ENCODE data around the gene NID2.

NID2 gene, protein sequence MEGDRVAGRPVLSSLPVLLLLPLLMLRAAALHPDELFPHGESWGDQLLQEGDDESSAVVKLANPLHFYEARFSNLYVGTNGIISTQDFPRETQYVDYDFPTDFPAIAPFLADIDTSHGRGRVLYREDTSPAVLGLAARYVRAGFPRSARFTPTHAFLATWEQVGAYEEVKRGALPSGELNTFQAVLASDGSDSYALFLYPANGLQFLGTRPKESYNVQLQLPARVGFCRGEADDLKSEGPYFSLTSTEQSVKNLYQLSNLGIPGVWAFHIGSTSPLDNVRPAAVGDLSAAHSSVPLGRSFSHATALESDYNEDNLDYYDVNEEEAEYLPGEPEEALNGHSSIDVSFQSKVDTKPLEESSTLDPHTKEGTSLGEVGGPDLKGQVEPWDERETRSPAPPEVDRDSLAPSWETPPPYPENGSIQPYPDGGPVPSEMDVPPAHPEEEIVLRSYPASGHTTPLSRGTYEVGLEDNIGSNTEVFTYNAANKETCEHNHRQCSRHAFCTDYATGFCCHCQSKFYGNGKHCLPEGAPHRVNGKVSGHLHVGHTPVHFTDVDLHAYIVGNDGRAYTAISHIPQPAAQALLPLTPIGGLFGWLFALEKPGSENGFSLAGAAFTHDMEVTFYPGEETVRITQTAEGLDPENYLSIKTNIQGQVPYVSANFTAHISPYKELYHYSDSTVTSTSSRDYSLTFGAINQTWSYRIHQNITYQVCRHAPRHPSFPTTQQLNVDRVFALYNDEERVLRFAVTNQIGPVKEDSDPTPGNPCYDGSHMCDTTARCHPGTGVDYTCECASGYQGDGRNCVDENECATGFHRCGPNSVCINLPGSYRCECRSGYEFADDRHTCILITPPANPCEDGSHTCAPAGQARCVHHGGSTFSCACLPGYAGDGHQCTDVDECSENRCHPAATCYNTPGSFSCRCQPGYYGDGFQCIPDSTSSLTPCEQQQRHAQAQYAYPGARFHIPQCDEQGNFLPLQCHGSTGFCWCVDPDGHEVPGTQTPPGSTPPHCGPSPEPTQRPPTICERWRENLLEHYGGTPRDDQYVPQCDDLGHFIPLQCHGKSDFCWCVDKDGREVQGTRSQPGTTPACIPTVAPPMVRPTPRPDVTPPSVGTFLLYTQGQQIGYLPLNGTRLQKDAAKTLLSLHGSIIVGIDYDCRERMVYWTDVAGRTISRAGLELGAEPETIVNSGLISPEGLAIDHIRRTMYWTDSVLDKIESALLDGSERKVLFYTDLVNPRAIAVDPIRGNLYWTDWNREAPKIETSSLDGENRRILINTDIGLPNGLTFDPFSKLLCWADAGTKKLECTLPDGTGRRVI (N-terminal part only)

DNA sequence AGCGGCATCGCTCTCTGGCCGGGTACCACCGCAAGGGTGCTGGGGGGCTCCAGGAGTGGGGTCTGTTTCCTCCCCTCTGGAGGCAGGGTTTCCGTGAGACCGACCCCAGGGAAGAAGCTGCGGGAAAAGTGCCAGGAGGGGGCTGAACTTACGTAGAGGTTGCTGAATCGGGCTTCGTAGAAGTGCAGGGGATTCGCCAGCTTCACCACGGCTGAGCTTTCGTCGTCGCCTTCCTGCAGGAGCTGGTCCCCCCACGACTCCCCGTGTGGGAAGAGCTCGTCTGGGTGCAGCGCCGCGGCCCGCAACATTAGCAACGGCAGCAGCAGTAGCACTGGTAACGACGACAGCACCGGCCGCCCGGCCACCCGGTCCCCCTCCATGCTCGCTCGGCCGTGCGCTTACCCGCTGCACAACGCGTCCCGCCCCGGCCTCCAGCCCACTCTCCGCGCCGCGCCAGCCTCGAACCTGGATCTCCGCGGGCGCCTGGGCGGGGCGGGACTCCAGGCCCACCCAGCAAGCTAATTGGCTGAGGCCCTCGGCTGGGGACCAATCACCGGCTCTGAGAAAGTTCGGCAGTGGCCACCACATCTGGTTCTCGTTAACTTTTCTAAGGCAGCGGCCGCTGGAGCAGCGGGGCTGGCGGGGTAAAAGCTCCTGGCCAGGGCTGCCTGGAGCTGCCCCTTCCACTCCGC, at the start of gene NID2:
Gene NID2 (minus strand): TSS at position 445 of the 692 bp plus-strand sequence. CDS start 65 bp downstream, at position 380.
- H3K27me3 ChIP-seq (ENCODE audit: control insufficient read depth, insufficient read depth, low read length) = peaks cover 63% of the 10 kb centered on the region
- H3K9ac ChIP-seq (ENCODE audit: low read depth, low read length) = peak within 1 kb of the TSS; percentile 71
- peak within 1 kb of the TSS; percentile 87 for H3K4me3 ChIP-seq (ENCODE audit: low read depth, low read length)
- no peaks in the 10 kb centered on the region for H3K9me3 ChIP-seq (ENCODE audit: control insufficient read depth, insufficient read depth, low read length)
- no peaks in the 10 kb centered on the region for H3K36me3 ChIP-seq (ENCODE audit: control insufficient read depth, insufficient read depth, low read length)
- no peaks in the 10 kb centered on the region for H3K4me1 ChIP-seq (ENCODE audit: control insufficient read depth, insufficient read depth, low read length)

DNA sequence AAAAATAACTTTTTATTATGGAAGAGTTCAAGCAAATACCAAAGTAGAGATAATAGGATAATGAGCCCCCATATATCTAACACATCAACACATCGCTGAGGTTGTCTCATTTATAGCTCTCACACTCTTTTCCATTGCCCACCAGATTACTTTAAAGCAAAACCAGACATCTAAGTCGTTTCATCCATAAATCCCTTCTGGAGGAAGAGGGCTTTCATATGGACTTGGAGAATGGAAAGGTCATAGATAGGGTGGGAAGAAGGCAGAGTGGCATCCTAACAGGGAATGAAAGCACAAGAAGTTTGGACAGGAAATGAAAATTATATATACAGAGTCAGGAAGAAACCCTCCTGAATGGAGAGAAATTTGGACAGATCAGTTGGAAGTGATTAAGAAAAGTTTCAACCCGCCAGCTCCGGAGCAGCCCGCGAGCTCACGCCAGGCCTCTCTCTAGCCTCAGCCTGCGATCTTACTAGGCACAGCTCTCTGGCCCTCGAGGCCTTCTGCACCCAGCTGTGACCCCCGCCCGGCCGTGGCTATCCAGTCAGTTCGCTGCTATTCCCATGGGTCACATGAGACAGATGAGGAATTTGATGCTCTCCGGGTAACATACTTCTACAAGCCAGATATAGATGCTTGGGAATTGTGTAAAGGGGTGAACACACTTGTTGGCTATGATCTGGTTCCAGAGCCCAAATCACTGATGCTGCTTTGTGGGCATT, 48.4 kb upstream of the NID2 start:
- Histone ChIP-seq H3K9me3 (ENCODE audit: control insufficient read depth, insufficient read depth, low read length) (no peaks in the 10 kb centered on the region), H3K36me3 (ENCODE audit: control insufficient read depth, insufficient read depth, low read length) (no peaks in the 10 kb centered on the region), H3K9ac (ENCODE audit: low read depth, low read length) (no peak overlapping the region), H3K4me1 (ENCODE audit: control insufficient read depth, insufficient read depth, low read length) (no peaks in the 10 kb centered on the region), H3K27me3 (ENCODE audit: control insufficient read depth, insufficient read depth, low read length) (no peaks in the 10 kb centered on the region), H3K4me3 (ENCODE audit: low read depth, low read length) (no peak overlapping the region)

DNA sequence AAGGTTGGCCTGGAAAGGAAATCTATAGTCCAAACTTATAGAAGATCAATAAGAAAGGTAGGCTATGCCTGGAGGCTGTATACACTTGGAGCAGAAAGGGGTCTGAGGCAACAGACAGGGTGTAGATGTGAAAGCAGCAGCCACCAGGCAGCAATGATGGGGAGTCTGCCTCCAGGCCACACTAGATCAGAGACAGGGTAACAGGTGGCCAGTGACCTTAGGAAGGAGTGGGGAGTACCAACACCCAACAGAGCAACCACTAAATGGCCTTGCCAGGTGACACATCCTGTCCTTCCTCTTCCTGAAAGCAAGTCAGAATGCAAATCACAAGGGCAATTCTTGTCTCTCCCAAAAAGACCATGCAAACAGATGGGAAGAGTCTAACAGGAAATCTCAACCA, 46.4 kb upstream of the NID2 start:
- no peaks in the 10 kb centered on the region for H3K9me3 ChIP-seq (ENCODE audit: control insufficient read depth, insufficient read depth, low read length)
- H3K4me3 ChIP-seq (ENCODE audit: low read depth, low read length) = no peak overlapping the region
- no peaks in the 10 kb centered on the region for H3K27me3 ChIP-seq (ENCODE audit: control insufficient read depth, insufficient read depth, low read length)
- H3K4me1 ChIP-seq (ENCODE audit: control insufficient read depth, insufficient read depth, low read length) = no peaks in the 10 kb centered on the region
- no peaks in the 10 kb centered on the region for H3K36me3 ChIP-seq (ENCODE audit: control insufficient read depth, insufficient read depth, low read length)
- H3K9ac ChIP-seq (ENCODE audit: low read depth, low read length) = no peak overlapping the region

DNA sequence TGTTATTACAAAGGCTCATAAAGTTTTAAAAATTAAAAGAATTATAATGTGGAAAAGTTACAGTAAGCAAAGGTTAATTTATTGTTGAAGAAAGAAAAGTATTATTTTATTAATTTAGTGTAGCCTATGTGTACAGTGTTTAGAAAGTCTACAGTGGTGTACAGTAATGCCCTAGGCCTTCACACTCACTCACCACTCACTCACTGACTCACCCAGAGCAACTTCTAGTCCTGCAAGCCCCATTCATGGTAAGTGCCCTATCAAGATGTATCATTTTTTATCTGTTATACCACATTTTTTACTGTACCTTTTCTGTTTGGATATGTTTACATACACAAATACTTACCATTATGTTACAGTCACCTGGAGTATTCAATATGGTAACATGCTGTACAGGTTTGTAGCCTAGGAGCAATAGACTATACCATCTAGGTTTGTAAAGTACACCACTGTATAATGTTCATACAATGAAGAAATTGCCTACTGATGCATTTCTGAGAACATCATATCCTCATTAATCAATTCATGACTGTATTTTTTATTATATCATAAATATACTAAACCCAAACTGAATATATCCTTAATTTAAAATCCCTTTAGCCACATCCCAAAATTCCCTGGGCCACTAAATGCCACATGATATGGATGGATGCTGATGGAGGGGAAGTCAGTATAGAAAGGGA, 43.6 kb upstream of the NID2 start:
- H3K27me3 ChIP-seq (ENCODE audit: control insufficient read depth, insufficient read depth, low read length) = no peaks in the 10 kb centered on the region
- no peaks in the 10 kb centered on the region for H3K9me3 ChIP-seq (ENCODE audit: control insufficient read depth, insufficient read depth, low read length)
- no peaks in the 10 kb centered on the region for H3K4me1 ChIP-seq (ENCODE audit: control insufficient read depth, insufficient read depth, low read length)
- H3K9ac ChIP-seq (ENCODE audit: low read depth, low read length) = no peak overlapping the region
- no peaks in the 10 kb centered on the region for H3K36me3 ChIP-seq (ENCODE audit: control insufficient read depth, insufficient read depth, low read length)
- no peak overlapping the region for H3K4me3 ChIP-seq (ENCODE audit: low read depth, low read length)

DNA sequence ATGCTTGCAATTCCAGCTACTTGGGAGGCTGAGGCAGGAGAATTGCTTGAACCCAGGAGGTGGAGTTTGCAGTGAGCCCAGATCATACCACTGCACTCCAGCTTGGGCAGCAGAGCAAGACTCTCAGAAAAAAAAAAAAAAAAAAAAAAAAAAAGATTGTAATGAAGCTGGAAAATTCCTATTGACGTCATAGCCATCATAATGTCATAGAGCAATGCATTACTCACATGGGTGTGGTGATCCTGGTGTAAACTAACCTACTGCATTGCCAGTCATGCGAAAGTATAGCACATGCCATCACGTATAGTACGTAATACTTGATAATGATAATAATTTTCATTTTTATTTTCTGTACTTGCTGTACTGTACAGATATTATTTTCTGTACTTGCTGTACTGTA, 42.7 kb upstream of the NID2 start:
- Histone ChIP-seq H3K9ac (ENCODE audit: low read depth, low read length) (no peak overlapping the region), H3K4me1 (ENCODE audit: control insufficient read depth, insufficient read depth, low read length) (no peaks in the 10 kb centered on the region), H3K36me3 (ENCODE audit: control insufficient read depth, insufficient read depth, low read length) (no peaks in the 10 kb centered on the region), H3K27me3 (ENCODE audit: control insufficient read depth, insufficient read depth, low read length) (no peaks in the 10 kb centered on the region), H3K9me3 (ENCODE audit: control insufficient read depth, insufficient read depth, low read length) (no peaks in the 10 kb centered on the region), H3K4me3 (ENCODE audit: low read depth, low read length) (no peak overlapping the region)

DNA sequence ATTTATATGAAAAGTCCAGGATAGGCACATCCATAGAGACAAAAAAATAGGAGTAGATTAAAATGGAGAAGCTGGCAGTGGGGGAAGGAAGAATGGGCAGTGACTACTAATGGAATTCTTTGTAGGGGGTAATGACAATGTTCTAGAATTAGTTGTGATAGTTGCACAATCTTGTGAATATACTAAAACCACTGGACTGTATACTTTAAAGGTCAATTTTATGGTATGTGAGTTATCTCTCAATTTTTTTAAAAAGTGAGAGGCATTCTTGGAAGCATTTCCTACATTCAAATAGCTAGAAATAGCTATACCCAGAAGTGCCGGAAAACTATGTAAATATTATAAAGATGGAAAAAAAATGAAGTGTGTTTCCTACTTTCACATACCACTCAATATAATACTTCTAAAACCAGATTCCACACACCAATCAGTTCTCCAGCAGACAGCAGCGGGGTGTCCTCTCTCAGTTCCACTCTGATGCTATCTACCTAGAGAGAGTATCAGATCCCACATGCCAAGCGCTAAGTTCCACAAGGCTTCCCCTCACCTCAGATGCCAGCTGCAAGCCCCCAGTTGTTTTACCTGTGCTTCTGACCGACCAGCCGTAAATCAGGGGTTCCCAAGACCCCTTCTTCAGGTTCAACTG, 41.7 kb upstream of the NID2 start:
- H3K9me3 ChIP-seq (ENCODE audit: control insufficient read depth, insufficient read depth, low read length) = no peaks in the 10 kb centered on the region

DNA sequence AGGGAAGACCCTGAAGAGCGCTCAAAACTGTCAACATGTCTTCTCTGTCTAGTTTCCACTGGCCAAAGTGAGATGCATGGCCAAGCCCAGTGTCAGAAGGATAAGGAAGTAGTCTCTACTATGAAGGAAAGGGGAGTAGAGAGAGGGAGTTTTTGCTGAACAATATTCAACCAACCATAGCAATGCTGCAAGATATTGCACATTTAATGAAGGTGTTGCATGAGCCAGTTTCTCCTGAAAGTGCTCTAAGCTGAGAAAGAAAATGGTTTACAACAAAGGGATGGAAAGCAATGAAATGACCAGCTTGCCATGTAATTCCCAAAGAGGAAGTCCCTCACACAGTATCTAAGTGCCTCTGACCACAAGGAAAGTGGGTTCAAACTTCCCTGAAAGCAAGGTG, 40.0 kb upstream of the NID2 start:
- no peaks in the 10 kb centered on the region for H3K36me3 ChIP-seq (ENCODE audit: control insufficient read depth, insufficient read depth, low read length)
- H3K9me3 ChIP-seq (ENCODE audit: control insufficient read depth, insufficient read depth, low read length) = no peaks in the 10 kb centered on the region
- no peak overlapping the region for H3K9ac ChIP-seq (ENCODE audit: low read depth, low read length)
- no peaks in the 10 kb centered on the region for H3K27me3 ChIP-seq (ENCODE audit: control insufficient read depth, insufficient read depth, low read length)
- H3K4me3 ChIP-seq (ENCODE audit: low read depth, low read length) = no peak overlapping the region
- H3K4me1 ChIP-seq (ENCODE audit: control insufficient read depth, insufficient read depth, low read length) = no peaks in the 10 kb centered on the region

More for the DNA sequence above, 41.7 kb upstream of the NID2 start:
- H3K4me1 ChIP-seq (ENCODE audit: control insufficient read depth, insufficient read depth, low read length) = no peaks in the 10 kb centered on the region
- no peaks in the 10 kb centered on the region for H3K36me3 ChIP-seq (ENCODE audit: control insufficient read depth, insufficient read depth, low read length)
- no peaks in the 10 kb centered on the region for H3K27me3 ChIP-seq (ENCODE audit: control insufficient read depth, insufficient read depth, low read length)
- no peak overlapping the region for H3K9ac ChIP-seq (ENCODE audit: low read depth, low read length)
- H3K4me3 ChIP-seq (ENCODE audit: low read depth, low read length) = no peak overlapping the region

DNA sequence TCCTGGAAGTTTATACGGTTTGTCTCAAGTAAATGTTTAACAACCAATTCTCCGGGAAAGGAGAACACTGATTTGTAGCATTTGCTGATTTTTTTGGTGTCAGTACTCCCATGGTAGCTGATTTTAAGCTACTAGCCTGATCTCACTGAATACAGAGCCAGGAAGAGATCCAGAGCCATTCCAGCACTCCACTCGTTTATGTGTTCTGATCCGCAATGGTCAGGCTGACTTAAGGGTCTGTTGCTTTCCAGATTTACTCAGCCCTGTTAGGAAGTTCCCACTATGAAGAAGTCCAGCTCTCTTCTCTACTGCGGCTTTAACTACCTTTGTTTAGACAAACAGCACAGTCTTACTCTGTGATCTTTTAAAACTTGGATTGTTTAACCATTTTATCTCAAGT, 38.0 kb upstream of the NID2 start:
- Histone ChIP-seq H3K27me3 (ENCODE audit: control insufficient read depth, insufficient read depth, low read length) (no peaks in the 10 kb centered on the region), H3K9ac (ENCODE audit: low read depth, low read length) (no peak overlapping the region), H3K9me3 (ENCODE audit: control insufficient read depth, insufficient read depth, low read length) (no peaks in the 10 kb centered on the region), H3K4me3 (ENCODE audit: low read depth, low read length) (no peak overlapping the region), H3K36me3 (ENCODE audit: control insufficient read depth, insufficient read depth, low read length) (no peaks in the 10 kb centered on the region), H3K4me1 (ENCODE audit: control insufficient read depth, insufficient read depth, low read length) (no peaks in the 10 kb centered on the region)

DNA sequence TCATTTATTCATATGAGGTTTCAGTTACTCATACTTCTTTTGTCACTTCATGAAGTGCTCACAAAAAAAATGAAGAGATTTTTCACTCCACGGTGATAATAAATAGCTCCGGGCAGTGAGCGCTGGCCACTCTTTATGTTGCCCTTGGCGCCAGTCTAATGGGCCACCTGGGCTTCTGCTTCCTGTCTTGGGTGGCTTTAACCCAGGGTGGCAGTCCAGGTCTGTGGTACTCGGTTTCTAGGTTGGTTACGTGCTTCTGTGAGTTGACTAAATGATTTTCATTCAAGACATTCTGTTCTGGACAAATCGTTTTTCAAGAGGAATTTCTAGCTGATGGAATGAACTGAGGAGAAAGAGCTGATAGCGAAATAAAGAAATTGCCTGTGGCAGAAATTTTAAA, 34.6 kb upstream of the NID2 start:
- no peaks in the 10 kb centered on the region for H3K27me3 ChIP-seq (ENCODE audit: control insufficient read depth, insufficient read depth, low read length)
- no peak overlapping the region for H3K9ac ChIP-seq (ENCODE audit: low read depth, low read length)
- H3K4me1 ChIP-seq (ENCODE audit: control insufficient read depth, insufficient read depth, low read length) = peaks cover 3% of the 10 kb centered on the region
- no peaks in the 10 kb centered on the region for H3K36me3 ChIP-seq (ENCODE audit: control insufficient read depth, insufficient read depth, low read length)
- H3K9me3 ChIP-seq (ENCODE audit: control insufficient read depth, insufficient read depth, low read length) = no peaks in the 10 kb centered on the region
- H3K4me3 ChIP-seq (ENCODE audit: low read depth, low read length) = no peak overlapping the region

DNA sequence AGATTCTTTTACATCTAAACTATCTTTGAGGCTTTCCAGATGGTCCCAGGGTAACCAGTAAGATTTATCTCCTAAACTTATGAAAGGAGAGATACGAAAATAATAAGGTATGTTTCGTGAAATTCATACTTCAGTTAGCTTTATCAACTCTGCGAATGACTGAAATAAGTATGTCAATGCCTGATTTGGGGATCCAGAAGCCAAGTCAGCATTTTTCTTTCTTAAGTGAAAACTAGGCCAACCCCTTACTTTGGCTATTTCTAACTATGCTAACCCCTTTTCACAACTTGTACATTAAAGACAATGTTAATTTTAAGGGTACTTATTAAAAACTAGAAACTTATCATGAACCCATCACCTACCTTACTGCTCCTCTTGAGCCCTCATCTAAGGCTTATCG, 26.9 kb upstream of the NID2 start:
- H3K9me3 ChIP-seq (ENCODE audit: control insufficient read depth, insufficient read depth, low read length) = no peaks in the 10 kb centered on the region
- H3K36me3 ChIP-seq (ENCODE audit: control insufficient read depth, insufficient read depth, low read length) = no peaks in the 10 kb centered on the region
- H3K4me1 ChIP-seq (ENCODE audit: control insufficient read depth, insufficient read depth, low read length) = no peaks in the 10 kb centered on the region

More for the DNA sequence above, 26.9 kb upstream of the NID2 start:
- no peaks in the 10 kb centered on the region for H3K27me3 ChIP-seq (ENCODE audit: control insufficient read depth, insufficient read depth, low read length)
- H3K4me3 ChIP-seq (ENCODE audit: low read depth, low read length) = no peak overlapping the region
- no peak overlapping the region for H3K9ac ChIP-seq (ENCODE audit: low read depth, low read length)
